Pulmonary artery endothelial cell (primary cell): ENCODE measurements around the gene GCNT2. TPM values are rescaled to one million over a fixed set of nuclear protein-coding genes. Genes with fewer than 3 reads are reported as not detected.
"Not testable (repeated sequence)": the region's sequence is repeated elsewhere in the genome, so short reads cannot be mapped to it uniquely, and the experiment has no call there.

Experiments
- DNase-seq: peaks from one replicate; pipeline ENCODE4 v3.0.0-alpha.2; 2011; ENCODE audit warnings: low read depth, low spot score
- total RNA-seq: library from RNA; depleted of rRNA; stranded (reverse); fragments of >200 nt; gene quantifications from 2 replicates; pipeline ENCODE4 v1.2.3, GENCODE V29; 2014

GCNT2 gene
- total RNA-seq, 1 donor from 2014 or later, result 3.1 TPM

- DNase-seq, result no peak
These were observed 59.4 kb downstream of the GCNT2 start for GRCh38 chr6:10580570-10580969.

- DNase-seq, result not testable (repeated sequence)
These were observed 60.3 kb downstream of the GCNT2 start for GRCh38 chr6:10581402-10581801.

GRCh38 chr6:10582774-10583508, 61.8 kb downstream of the GCNT2 start:
- DNase-seq, result no peak

- DNase-seq, result no peak
These were observed 62.4 kb downstream of the GCNT2 start for GRCh38 chr6:10583509-10583901.

GRCh38 chr6:10584607-10585006, 63.5 kb downstream of the GCNT2 start:
- no peak for DNase-seq

- no peak for DNase-seq
These were observed 64.2 kb downstream of the GCNT2 start for GRCh38 chr6:10585209-10585845.

GRCh38 chr6:10586302-10586701, 65.2 kb downstream of the GCNT2 start:
- DNase-seq, result no peak

- no peak for DNase-seq
These were observed 66.7 kb downstream of the GCNT2 start for GRCh38 chr6:10587656-10588406.

- DNase-seq, result no peak
These were observed 67.6 kb downstream of the GCNT2 start for GRCh38 chr6:10588562-10589428.

- DNase-seq, result no peak
These were observed 68.2 kb downstream of the GCNT2 start for GRCh38 chr6:10589429-10589727.

GRCh38 chr6:10589983-10590382, 68.8 kb downstream of the GCNT2 start:
- DNase-seq, result no peak

- DNase-seq, result no peak
These were observed 70.4 kb downstream of the GCNT2 start for GRCh38 chr6:10591422-10592160.

GRCh38 chr6:10595731-10596664, 74.8 kb downstream of the GCNT2 start:
- DNase-seq, result no peak

GRCh38 chr6:10597499-10598001, 76.4 kb downstream of the GCNT2 start:
- DNase-seq, result no peak

GRCh38 chr6:10598084-10598960, 77.2 kb downstream of the GCNT2 start:
- DNase-seq, result no peak

GRCh38 chr6:10599046-10599445, 77.9 kb downstream of the GCNT2 start:
- no peak for DNase-seq

- not testable (repeated sequence) for DNase-seq
These were observed 79.5 kb downstream of the GCNT2 start for GRCh38 chr6:10600681-10601080.

- no peak for DNase-seq
These were observed 82.1 kb downstream of the GCNT2 start for GRCh38 chr6:10603219-10603618.

- DNase-seq, result no peak
These were observed 87.9 kb downstream of the GCNT2 start for GRCh38 chr6:10609038-10609437.
